K562 (cell line): ENCODE results near the gene FARP1. TPM values are rescaled to one million over a fixed set of nuclear protein-coding genes. Genes with fewer than 3 reads are reported as not detected.

Source experiments
- ATAC-seq: fragments of 200-7000 bp; cut with Tn5 transposase; 3 replicates; pipeline ENCODE4 v1.9.1; 2020; ENCODE audit warnings: moderate library complexity
- BruUV-seq: library from RNA; stranded (reverse); fragments of 400-500 nt; replicated peaks from 2 replicates; lab custom pipeline; 2021; lab: Mats Ljungman, UMichigan
- CTCF ChIA-PET: fragments of 300-600 bp; formaldehyde crosslinking; extraction: SDS; loops from one replicate; lab custom pipeline; 2021; ENCODE audit warnings: low intra/inter-chr PET ratio; lab: Yijun Ruan, JAX
- POLR2A ChIA-PET: fragments of 300-600, 350-650 bp; sonication (Branson Sonifier 250); formaldehyde crosslinking; extraction: SDS; loops from one replicate; lab custom pipeline; 2021; ENCODE audit warnings: antibody characterized with exemption, inconsistent platforms; lab: Yijun Ruan, JAX
- DNase-seq, 4 experiments: peaks; one replicate each; pipeline versions ENCODE4 v3.0.0 to v3.0.0-alpha.2; 2011 to 2018; ENCODE audit warnings: low spot score in 3 of 4, mixed read lengths in 3 of 4; ENCODE audit errors: extremely low read depth in 1 of 4
- FAIRE-seq: peaks from 2 replicates; lab custom pipeline; 2011; peaks lifted over from hg19 to GRCh38; lab: Jason Lieb, UNC
- H2AFZ ChIP-seq: 2 replicates; pipeline ENCODE4 v1.6.0; 2011; ENCODE audit warnings: low read depth, low read length, control low read depth, inconsistent platforms
- H3K27ac ChIP-seq: fragments of 200-600 bp; 3 replicates; pipeline ENCODE4 v1.8.0; 2011; ENCODE audit warnings: low read depth, mild to moderate bottlenecking, control low read depth, inconsistent platforms, low read length, moderate library complexity, mixed read lengths; ENCODE audit errors: extremely low read depth
- H3K27me3 ChIP-seq, 2 experiments: fragments of 300-600 bp in 1 of 2; 2 replicates in 1 of 2; 3 replicates in 1 of 2; pipeline versions ENCODE4 v1.6.0 to v1.8.0; 2011; ENCODE audit warnings: inconsistent platforms in 2 of 2, low read length in 2 of 2, mild to moderate bottlenecking in 1 of 2, mixed read lengths in 1 of 2, moderate library complexity in 1 of 2; ENCODE audit not compliant: control insufficient read depth in 2 of 2, insufficient read depth in 2 of 2
- H3K36me3 ChIP-seq: fragments of 300-600 bp; 3 replicates; pipeline ENCODE4 v1.8.0; 2011; ENCODE audit warnings: mild to moderate bottlenecking, low read length, inconsistent platforms; ENCODE audit not compliant: control insufficient read depth, insufficient read depth
- H3K4me1 ChIP-seq, 2 experiments: fragments of 200-600 bp in 1 of 2; replicated peaks in 1 of 2; 2 replicates in 1 of 2; 3 replicates in 1 of 2; pipeline versions ENCODE4 v1.5.1 to v1.8.0; 2011; ENCODE audit warnings: inconsistent platforms in 2 of 2, low read length in 2 of 2, mild to moderate bottlenecking in 1 of 2, mixed read lengths in 1 of 2, moderate library complexity in 1 of 2; ENCODE audit not compliant: control insufficient read depth in 2 of 2, insufficient read depth in 2 of 2
- H3K4me2 ChIP-seq: 2 replicates; pipeline ENCODE4 v1.6.1; 2011; ENCODE audit warnings: low read length, control low read depth, inconsistent platforms, mixed read lengths; ENCODE audit not compliant: insufficient read depth
- H3K4me3 ChIP-seq: fragments of 200-600 bp; sonication (generic), shearing (Covaris generic); 2 replicates; pipeline ENCODE4 v1.5.1; 2016; ENCODE audit warnings: control low read depth, inconsistent platforms
- H3K79me2 ChIP-seq: fragments of 200-600 bp; 3 replicates; pipeline ENCODE4 v1.8.0; 2011; ENCODE audit warnings: low read length, inconsistent platforms; ENCODE audit not compliant: control insufficient read depth, insufficient read depth
- H3K9ac ChIP-seq, 2 experiments: 2 replicates each; pipeline versions ENCODE4 v1.6.0 to v1.6.1; 2011; ENCODE audit warnings: low read depth in 2 of 2, low read length in 2 of 2, control low read depth in 1 of 2, inconsistent platforms in 1 of 2, mild to moderate bottlenecking in 1 of 2, mixed read lengths in 1 of 2; ENCODE audit not compliant: insufficient read depth in 1 of 2
- H3K9me1 ChIP-seq: one replicate; pipeline ENCODE4 v1.6.0; 2011; ENCODE audit warnings: inconsistent platforms, mild to moderate bottlenecking, low read length, moderate library complexity; ENCODE audit not compliant: control insufficient read depth, insufficient read depth
- H3K9me3 ChIP-seq: replicated peaks from 2 replicates; pipeline ENCODE4 v1.5.1; 2011; ENCODE audit warnings: low read depth, low read length, inconsistent platforms; ENCODE audit not compliant: control insufficient read depth, insufficient read depth
- H4K20me1 ChIP-seq: replicated peaks from 2 replicates; pipeline ENCODE4 v1.6.1; 2011; ENCODE audit warnings: low read length, inconsistent platforms, mixed read lengths; ENCODE audit not compliant: control insufficient read depth, insufficient read depth
- AFF1 ChIP-seq, 2 experiments: fragments of 450-650 bp; IDR thresholded peaks; 2 replicates each; pipeline ENCODE4 v1.6.1; 2018; ENCODE audit warnings: mild to moderate bottlenecking in 2 of 2, low read depth in 1 of 2; ENCODE audit not compliant: partially characterized antibody in 2 of 2
- SP2 ChIP-seq: IDR thresholded peaks from 2 replicates; pipeline ENCODE4 v1.6.1; 2011; ENCODE audit warnings: mild to moderate bottlenecking, low read depth, low read length, moderate library complexity; ENCODE audit not compliant: poor library complexity, severe bottlenecking; ENCODE audit errors: extremely low read depth
- THRB ChIP-seq: fragments of 450-650 bp; formaldehyde crosslinking; conservative IDR thresholded peaks from 2 replicates; pipeline ENCODE4 v1.4.0; 2022; ENCODE audit warnings: mild to moderate bottlenecking, missing genetic modification characterization
- ZNF3 ChIP-seq: fragments of 250-450 bp; sonication (Bioruptor Pico); IDR thresholded peaks from 2 replicates; pipeline ENCODE4 v1.5.0; 2021; ENCODE audit warnings: mild to moderate bottlenecking, moderate library complexity
- WGBS: fragments of 100-300 bp; shearing (Covaris generic); methylation state at CpG from one replicate; pipeline ENCODE4 v1.1.6; 2016; ENCODE audit warnings: low coverage, mixed read lengths; ENCODE audit not compliant: insufficient coverage; ENCODE audit errors: missing lambda C conversion rate; 5-methylcytosine and 5-hydroxymethylcytosine counted together
- in situ Hi-C: fragments of 300-500 bp; cut with MboI; formaldehyde crosslinking; loops from 4 replicates; pipeline ENCODE4 v1.15.0; 2018; ENCODE audit warnings: inconsistent platforms, mixed read lengths
- intact Hi-C: fragments of 100-400 bp; cut with micrococcal nuclease; formaldehyde crosslinking; loops from 2 replicates; pipeline ENCODE4 v1.14.2; 2022
- polyA plus RNA-seq, 8 experiments: library from polyadenylated mRNA; depleted of rRNA in 4 of 8; stranded (reverse) in 5 of 8; unstranded in 3 of 8; fragments of >200 nt; fragmentation: Nextera tagmentation in 2 of 8; fragmentation: Illumina TruSeq in 1 of 8; extraction: Ambion mirVana in 2 of 8; extraction: Trizol in 1 of 8; gene quantifications; 2 replicates each; pipeline versions ENCODE4 v1.2.1 to v1.2.3, GENCODE V29; 2011 to 2014; ENCODE audit warnings: inconsistent platforms in 1 of 8, missing spikeins in 1 of 8
- total RNA-seq, 7 experiments: library from RNA; depleted of rRNA in 6 of 7; stranded (reverse); fragments of >200 nt in 6 of 7; fragmentation: Illumina TruSeq in 2 of 7; extraction: Trizol in 2 of 7; gene quantifications; 2 replicates each; pipeline versions ENCODE4 v1.2.1 to v1.2.3, GENCODE V29; 2011 to 2021; ENCODE audit warnings: low replicate concordance in 1 of 7

Gene FARP1
- total and polyA plus RNA-seq, 9 of the 15 experiments (the other 6 are each of a cell fraction or from before 2014, with no cell fraction given), result 0.03 to 0.29 (median 0.05) TPM; not detected in 3

DNA sequence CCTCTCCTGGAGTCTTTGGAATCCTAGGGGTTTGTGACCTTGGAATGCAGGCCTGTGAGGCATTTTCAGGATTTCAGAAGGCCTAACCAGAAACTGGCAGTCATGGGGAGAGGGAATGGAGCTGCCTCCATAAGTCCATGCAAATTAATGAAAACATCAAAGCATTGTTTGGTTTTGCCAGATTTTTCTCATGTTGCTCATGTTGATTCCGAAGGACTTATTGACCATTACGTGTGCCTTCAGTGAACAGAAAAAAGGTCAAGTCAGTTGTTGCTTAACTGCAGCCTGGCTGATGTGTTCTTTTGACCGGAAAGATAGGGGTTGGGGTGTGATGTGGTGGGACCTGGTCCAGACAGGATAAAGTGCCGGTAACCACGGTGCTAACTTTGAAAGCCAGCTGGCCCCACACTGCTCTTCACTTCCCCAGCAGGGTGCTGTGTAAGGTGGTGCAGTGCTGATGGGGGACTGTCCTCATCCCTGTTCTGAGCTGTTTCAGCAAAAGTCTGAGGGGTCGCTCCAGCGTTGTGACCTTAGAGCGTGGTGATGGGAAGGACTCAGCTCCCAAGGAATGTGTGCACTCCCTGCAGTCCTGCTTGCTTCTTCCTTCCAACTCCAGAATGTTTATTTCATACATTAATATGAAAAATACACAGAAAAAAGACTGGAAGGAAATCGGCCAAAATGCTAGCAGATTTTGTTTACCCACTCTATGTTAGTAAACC lies 30.7 kb downstream of the FARP1 start:
- Histone ChIP-seq H2AFZ (no peak overlapping the region), H3K4me2 (no peak overlapping the region), H3K27ac (no peak overlapping the region), H3K4me1 (peaks cover 0 to 8% of the 10 kb centered on the region in 2 experiments; a peak in 2 of 5 replicates), H3K36me3 (no peaks in the 10 kb centered on the region), H3K9me3 (no peaks in the 10 kb centered on the region), H3K9me1 (no peaks in the 10 kb centered on the region), H3K79me2 (no peaks in the 10 kb centered on the region), H3K27me3 (peaks cover 11 to 32% of the 10 kb centered on the region in 2 experiments)
- CTCF ChIA-PET, result no interaction called here
- in situ Hi-C loops, result no loop called here
- no TSS peak for BruUV-seq
- no peak for DNase-seq
- 0% methylated on average over 9 of the region's 9 CpGs for WGBS
- FAIRE-seq, result no peak
- no peak for ATAC-seq
- POLR2A ChIA-PET, result no interaction called here
- no peak for TF ChIP-seq ZNF3
- no peak for TF ChIP-seq SP2
- no peak for TF ChIP-seq AFF1 (IDR thresholded peaks at IDR 0.05; ENCODE audit: low read depth in 1 of 2, partially characterized antibody in 2 of 2)
- no peak for TF ChIP-seq THRB
- TF ChIP-seq, all 486 proteins: peak for 0
- H3K9ac ChIP-seq, result no peak overlapping the region
- H4K20me1 ChIP-seq, result no peaks in the 10 kb centered on the region
- intact Hi-C loops, result no loop called here
- H3K4me3 ChIP-seq, result no peak overlapping the region
